GOT3 (cell line): ENCODE results near the gene MYH15.

ENCODE experiments used
- DNase-seq: peaks from one replicate; lab custom pipeline; 2025; ENCODE audit warnings: mixed read lengths; lab: John Stamatoyannopoulos, UW

Gene MYH15

DNA sequence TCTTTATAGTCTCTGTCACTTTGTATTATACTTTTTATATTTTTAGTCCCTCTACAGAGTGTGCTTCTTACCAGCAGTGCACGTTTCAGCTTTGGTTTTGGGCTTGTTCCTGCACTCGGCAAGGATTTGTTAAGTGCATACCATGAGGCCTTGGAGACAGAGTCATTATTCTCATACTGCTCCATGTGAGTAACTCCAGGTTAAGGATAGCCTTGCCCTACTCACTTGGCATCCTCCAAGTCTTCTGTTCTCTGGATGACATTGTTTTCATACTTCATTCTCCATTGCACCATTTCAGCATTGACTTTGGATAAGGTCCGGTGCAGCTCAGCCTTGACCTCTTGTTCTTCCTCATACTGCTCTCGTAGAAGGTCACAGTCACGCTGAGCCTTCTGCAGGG, 96.4 kb downstream of the MYH15 start:
- DNase-seq, result no peak

- no peak for DNase-seq
Observed at GRCh38 chr3:108412121-108412750, 98.2 kb downstream of the MYH15 start.

- DNase-seq, result no peak
Observed at GRCh38 chr3:108410531-108410984, 99.8 kb downstream of the MYH15 start.

DNA sequence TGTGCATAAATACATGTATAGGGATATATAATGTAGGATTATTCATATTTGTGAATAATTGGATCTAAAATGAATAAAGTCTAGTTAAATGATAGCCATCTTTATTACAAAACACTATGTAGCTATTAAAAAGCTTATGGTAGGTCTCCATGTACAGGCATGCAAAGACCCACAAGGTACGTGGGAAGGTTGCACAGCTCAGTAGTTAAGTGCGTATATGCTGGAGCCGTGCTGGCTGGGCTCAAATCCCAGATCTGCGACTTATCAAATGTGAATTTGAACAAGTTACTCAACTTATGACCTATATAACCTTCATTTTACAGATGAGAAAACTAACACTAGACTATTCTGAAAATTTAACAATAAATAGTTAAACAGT, 100.6 kb downstream of the MYH15 start:
- no peak for DNase-seq

DNA sequence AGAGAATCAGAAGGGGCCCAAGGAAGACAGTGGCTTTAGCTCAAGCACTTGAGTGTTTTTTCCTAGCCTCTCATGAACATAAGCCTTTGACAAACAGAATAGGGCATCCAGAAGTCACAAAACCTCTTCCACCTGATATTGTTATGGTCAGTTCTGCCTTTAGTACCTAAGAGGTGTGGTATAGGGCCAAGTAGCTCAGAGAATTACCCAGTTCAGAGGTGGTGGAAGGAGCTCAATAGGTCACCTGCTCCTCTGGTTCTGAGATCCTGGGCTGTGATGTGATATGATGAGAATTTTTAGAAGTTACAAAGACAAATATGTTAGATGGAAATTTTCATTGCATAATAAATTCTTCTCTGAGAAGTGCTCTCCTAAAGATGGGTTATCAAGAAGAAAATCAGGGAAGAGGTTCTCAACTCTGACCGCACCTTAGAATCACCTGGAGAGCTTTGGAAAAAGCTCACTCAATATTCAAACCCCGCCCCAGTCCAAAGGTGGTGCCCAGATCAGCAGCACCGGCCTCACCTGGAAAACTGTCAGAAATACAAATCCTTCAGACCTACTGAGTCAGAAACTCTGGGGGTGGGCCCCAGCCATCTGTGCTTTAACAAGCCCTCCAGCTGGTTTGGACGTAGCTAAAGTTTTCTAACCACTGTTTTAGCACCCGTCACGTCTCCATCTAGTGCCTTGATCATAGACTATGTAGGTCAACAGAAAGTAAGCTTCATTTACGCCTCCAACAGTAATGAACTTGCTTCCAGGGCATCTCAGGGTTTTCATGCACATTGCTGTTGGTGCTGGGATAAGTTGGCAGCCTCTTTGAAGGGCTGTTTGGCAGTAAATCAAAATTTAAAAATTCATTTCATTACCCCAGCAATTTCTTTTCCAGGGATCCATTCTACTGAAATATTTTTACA, 101.3 kb downstream of the MYH15 start:
- no peak for DNase-seq

- DNase-seq, result no peak
Observed at GRCh38 chr3:108407886-108408285, 102.5 kb downstream of the MYH15 start.

DNA sequence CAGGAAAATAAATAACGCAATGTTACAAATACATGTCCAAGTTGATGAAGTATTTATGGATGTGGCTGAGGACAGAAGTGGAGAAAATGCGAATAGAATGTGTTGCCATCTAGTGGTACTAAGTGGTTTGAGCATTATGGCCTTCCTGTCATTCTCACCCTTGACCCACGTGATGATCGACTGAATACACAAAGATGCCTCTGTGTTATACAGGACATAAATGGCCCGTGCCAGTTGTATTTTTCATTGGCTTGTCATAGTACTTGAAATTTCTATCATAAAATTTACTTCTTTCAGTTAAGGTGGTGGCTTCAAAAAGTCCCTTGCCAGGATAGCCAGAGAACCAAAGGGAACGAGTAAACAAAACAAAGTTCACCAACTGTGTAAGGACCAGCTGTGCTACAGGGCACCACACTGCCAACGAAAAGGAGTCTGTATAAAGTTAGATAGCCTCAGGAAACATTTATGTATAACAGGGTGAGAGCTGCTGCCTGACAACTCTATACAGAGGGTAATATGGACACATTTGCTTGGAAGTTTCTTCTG, 103.7 kb downstream of the MYH15 start:
- no peak for DNase-seq

DNA sequence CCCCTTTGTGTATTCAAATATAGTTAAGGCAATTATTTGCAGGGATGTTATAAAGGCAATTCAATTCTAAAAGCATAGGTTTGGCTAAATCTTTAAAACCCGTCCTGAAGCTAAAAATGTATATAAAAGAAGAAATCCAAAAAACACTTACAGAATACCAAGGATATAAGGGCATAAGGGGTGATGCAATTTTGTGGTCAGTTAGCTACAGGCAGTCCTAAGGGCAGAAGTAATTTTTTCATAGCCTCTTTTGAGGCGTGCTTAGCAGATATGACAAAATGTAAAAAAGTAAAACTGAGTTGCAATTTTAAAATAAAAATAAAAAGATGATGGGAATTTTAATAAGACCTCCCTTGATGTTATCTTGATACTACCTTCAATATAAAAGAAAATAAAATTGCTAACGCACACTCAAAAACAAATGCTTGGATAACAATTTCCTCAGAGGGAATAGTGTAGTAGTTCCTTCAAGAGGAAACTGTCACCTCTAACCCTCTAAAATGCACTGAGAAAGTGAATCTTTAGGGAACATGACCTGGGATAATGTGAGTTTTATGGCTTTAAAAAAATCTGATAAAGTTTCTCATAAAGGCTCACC, 104.2 kb downstream of the MYH15 start:
- no peak for DNase-seq

DNA sequence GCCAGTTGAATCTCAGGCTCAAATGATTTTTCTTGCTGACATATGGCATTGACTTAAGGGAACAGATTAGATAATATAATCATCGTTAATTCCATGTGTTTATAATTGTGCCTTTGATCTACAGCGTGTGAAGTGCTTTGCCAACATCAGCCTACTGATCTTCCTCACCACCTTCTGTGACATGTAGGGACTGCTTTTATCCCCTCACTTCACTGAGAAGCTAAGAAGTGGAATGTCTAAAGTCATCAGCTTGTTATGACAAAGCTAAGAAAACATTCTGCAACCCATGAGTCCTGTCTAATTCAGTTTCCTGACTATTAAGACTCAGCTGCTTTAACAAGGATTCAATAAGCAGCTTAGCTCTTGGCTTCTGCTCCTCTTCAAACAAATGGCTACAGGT, 106.0 kb downstream of the MYH15 start:
- no peak for DNase-seq

- DNase-seq, result no peak
Observed at GRCh38 chr3:108403686-108404345, 106.6 kb downstream of the MYH15 start.

GRCh38 chr3:108403198-108403597, 107.2 kb downstream of the MYH15 start:
- DNase-seq, result no peak

DNA sequence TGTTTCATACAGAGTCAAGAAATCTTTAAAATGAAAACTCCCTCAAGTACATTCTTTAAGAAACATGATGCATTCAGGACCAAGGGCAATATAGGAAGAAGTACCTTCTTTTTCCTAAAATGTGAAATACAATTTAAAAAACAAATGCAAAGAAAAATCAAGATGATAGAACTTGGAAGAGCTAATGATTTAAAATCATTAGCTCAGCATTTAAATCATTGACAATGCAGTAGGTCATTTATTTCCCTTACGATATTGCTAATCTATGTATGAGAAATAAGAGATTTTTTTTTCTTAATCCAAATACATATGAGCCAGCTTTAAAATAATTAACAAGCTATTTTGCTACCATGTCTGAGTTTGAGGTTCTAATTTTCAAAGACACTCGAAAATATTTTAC, 108.6 kb downstream of the MYH15 start:
- DNase-seq, result no peak

GRCh38 chr3:108398510-108398909, 111.9 kb downstream of the MYH15 start:
- no peak for DNase-seq

DNA sequence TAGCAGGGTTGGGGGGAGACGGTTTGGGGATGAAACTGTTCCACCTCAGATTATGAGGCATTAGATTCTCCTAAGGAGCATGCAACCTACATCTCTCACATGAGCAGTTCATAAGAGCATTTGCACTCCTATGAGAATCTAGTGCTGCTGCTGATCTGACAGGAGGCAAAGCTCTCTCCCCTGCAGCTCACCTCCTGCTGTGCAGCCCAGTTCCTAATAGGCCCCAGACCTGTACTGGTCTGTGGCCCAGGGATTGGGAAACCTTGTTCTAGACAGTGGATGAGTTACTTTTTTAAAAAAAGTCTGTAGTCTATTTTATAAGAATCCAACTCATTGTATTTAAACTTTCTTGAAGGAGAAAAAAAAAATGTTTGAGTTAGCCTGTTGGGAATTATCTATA, 114.1 kb downstream of the MYH15 start:
- DNase-seq, result no peak

DNA sequence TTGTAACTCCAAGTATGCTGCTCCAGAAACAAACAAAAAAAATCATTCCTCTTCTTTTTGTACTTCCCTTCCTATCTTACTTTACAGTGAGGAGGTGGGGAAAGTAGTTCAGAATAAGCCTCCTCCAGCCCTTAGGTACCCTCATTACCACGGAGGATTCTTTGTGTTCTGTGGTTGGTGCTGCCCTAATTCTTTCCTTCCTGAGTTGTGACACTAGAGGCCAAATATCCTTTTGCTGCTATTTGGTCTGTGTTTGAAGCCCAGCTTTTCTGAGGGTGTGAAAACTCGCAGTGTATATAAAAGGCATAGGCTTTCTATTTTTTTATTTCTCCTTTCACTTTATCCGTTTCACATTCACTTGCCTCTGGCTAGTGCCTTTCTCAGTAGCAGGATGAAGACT, 115.8 kb downstream of the MYH15 start:
- DNase-seq, result no peak

DNA sequence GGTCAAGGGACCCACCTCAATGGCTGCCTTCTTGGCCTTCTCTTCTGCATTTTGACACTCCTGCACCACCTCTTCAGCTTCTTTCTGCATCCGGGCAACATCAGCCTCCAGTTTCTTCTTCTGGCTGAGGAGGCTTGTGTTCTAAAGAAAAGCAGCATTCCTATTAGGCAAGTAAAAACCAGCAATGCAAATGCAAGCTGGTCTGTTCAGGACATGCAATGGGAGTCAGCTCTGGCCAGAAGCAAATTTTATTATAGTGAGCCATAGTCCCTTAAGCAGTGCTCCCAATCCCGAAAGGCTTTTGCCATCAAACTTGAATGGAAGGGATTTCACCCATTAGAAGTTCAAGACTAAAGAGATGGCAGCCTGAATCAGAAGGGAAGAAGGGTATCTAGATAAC, 116.4 kb downstream of the MYH15 start:
- no peak for DNase-seq

- DNase-seq, result no peak
Observed at GRCh38 chr3:108393128-108393900, 117.1 kb downstream of the MYH15 start.

DNA sequence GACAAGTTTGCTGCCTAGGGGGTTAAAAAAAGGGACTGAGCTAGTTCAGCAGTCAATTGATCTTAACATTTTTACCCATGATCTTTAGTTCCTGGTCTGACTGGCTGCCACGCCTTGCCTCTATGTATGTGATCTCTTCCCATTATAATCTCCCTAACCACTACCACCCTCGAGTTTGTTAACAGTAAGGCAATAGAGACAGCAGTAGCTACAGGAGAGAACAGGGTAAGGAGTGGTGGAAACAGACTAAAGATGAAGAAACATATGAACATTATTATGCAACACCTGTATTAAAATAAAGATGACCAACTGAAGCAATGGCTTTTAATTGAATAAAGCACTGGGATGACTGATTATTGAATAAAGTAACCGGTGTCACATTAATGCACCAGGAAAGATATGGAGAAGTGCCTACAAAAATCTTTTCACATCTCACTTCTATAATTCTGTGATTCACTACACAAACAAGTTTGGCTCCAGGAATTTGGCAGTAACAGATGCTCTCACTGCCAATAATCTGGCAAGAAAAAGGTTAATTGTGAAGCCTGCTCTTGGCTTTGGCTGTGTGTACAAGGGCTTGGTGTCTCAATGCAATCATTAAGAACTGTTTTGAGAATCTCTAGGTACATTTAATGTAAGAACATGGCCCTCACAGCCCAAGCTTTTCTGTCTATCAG, 118.3 kb downstream of the MYH15 start:
- no peak for DNase-seq

GRCh38 chr3:108389372-108389771, 121.0 kb downstream of the MYH15 start:
- no peak for DNase-seq
